Sigmoid colon (tissue), 7 donors: ENCODE results near the gene EZR. TPM values are rescaled to one million over a fixed set of nuclear protein-coding genes. Genes with fewer than 3 reads are reported as not detected.

Source experiments
- DNase-seq: peaks from one replicate; pipeline ENCODE4 v3.0.0-alpha.2; 2019
- H3K27ac ChIP-seq, 4 donors: fragments of 200-600 bp; sonication (generic); one replicate each; pipeline ENCODE4 v1.5.1; 2016 to 2019; ENCODE audit warnings: mild to moderate bottlenecking in 1 of 4
- H3K27me3 ChIP-seq, 3 donors: fragments of 200-600 bp; sonication (generic); one replicate each; pipeline ENCODE4 v1.5.1; 2019; ENCODE audit warnings: mild to moderate bottlenecking in 1 of 3
- H3K36me3 ChIP-seq, 4 donors: fragments of 200-600 bp; sonication (generic); one replicate each; pipeline ENCODE4 v1.5.1; 2016 to 2019
- H3K4me1 ChIP-seq, 4 donors: fragments of 200-600 bp; sonication (generic); one replicate each; pipeline ENCODE4 v1.5.1; 2017 to 2019
- H3K4me3 ChIP-seq, 4 donors: fragments of 200-600 bp; sonication (generic); one replicate each; pipeline ENCODE4 v1.5.1; 2017 to 2019; ENCODE audit warnings: mild to moderate bottlenecking in 2 of 4, moderate library complexity in 1 of 4
- H3K9me3 ChIP-seq, 4 donors: fragments of 200-600 bp in 3 of 4; sonication (generic) in 3 of 4; one replicate each; pipeline versions ENCODE4 v1.5.1 to v1.6.1; 2013 to 2019
- CTCF ChIP-seq, 4 experiments: fragments of 450-650 bp in 3 of 4; fragments of 200-600 bp in 1 of 4; IDR thresholded peaks; one replicate each; pipeline ENCODE4 v1.5.1; 2016 to 2019; ENCODE audit warnings: antibody characterized with exemption in 4 of 4, mild to moderate bottlenecking in 3 of 4, moderate library complexity in 2 of 4
- EP300 ChIP-seq, 4 donors: sonication (generic); formaldehyde crosslinking; IDR thresholded peaks; one replicate each; pipeline ENCODE4 v1.6.1; 2017; ENCODE audit warnings: antibody characterized with exemption in 4 of 4
- POLR2A ChIP-seq, 2 donors: fragments of 450-650 bp; IDR thresholded peaks; one replicate each; pipeline ENCODE4 v1.6.1; 2016; ENCODE audit warnings: antibody characterized with exemption in 2 of 2, mild to moderate bottlenecking in 2 of 2, moderate library complexity in 2 of 2
- POLR2AphosphoS5 ChIP-seq, 4 donors: sonication (generic); formaldehyde crosslinking; IDR thresholded peaks; one replicate each; pipeline ENCODE4 v1.6.1; 2017; ENCODE audit warnings: antibody characterized with exemption in 4 of 4
- WGBS, 2 donors: extraction: QIAGEN DNeasy Blood & Tissue Kit; methylation state at CpG; one replicate each; pipeline ENCODE4 v1.1.7; 2013; 5-methylcytosine and 5-hydroxymethylcytosine counted together
- intact Hi-C: fragments of 100-400 bp; cut with DNase I; formaldehyde crosslinking; loops from one replicate; pipeline ENCODE4 v1.15.1; 2023
- polyA plus RNA-seq, 3 donors: library from polyadenylated mRNA; stranded (reverse); fragments of 200-250 nt; gene quantifications; one replicate each; pipeline ENCODE4 v1.2.3, GENCODE V29; 2013
- total RNA-seq, 4 donors: library from RNA; depleted of rRNA; stranded (reverse); fragments of >200 nt; gene quantifications; one replicate each; pipeline ENCODE4 v1.1.0, GENCODE V29; 2016
- donor health status: healthy with polysubstance abuse.
- donor health status: Bipolar disorder and iron deficiency.
- donor health status: healthy.

The EZR gene
- total and polyA plus RNA-seq, 7 donors = 33.5 to 333 (median 46.0) TPM

GRCh38 chr6:158756977-158757752 is 62.0 kb downstream of the EZR start:
- intact Hi-C loops = no loop called here
- no peak for DNase-seq
- Histone ChIP-seq H3K4me1 (peaks cover 0 to 9% (median 6%) of the 10 kb centered on the region in 4 donors), H3K4me3 (no peak overlapping the region), H3K27me3 (no peaks in the 10 kb centered on the region), H3K36me3 (peaks cover 0 to 2% (median 0%) of the 10 kb centered on the region in 4 donors), H3K9me3 (no peaks in the 10 kb centered on the region), H3K27ac (no peak overlapping the region)
- no peak for TF ChIP-seq EP300 (IDR thresholded peaks at IDR 0.05)
- TF ChIP-seq CTCF (IDR thresholded peaks at IDR 0.05) = no peak
- TF ChIP-seq POLR2AphosphoS5 (IDR thresholded peaks at IDR 0.05) = no peak
- TF ChIP-seq POLR2A (IDR thresholded peaks at IDR 0.05) = no peak
- WGBS, 2 donors = 92 to 93% methylated on average over 25 of the region's 25 CpGs

GRCh38 chr6:158756126-158756525 is 63.0 kb downstream of the EZR start:
- Histone ChIP-seq H3K27ac (no peak overlapping the region), H3K27me3 (no peaks in the 10 kb centered on the region), H3K4me3 (no peak overlapping the region), H3K9me3 (no peaks in the 10 kb centered on the region), H3K36me3 (no peaks in the 10 kb centered on the region), H3K4me1 (peaks cover 0 to 12% (median 10%) of the 10 kb centered on the region in 4 donors)
- intact Hi-C loops = no loop called here
- WGBS, 2 donors = 90 to 92% methylated on average over 9 of the region's 9 CpGs
- DNase-seq = no peak
- TF ChIP-seq POLR2AphosphoS5 (IDR thresholded peaks at IDR 0.05) (no peak), EP300 (IDR thresholded peaks at IDR 0.05) (no peak), POLR2A (IDR thresholded peaks at IDR 0.05) (no peak), CTCF (IDR thresholded peaks at IDR 0.05) (no peak)

GRCh38 chr6:158755636-158756035 is 63.5 kb downstream of the EZR start:
- WGBS, 2 donors = 94 to 95% methylated on average over 13 of the region's 13 CpGs
- Histone ChIP-seq H3K27ac (no peak overlapping the region), H3K27me3 (no peaks in the 10 kb centered on the region), H3K36me3 (no peaks in the 10 kb centered on the region), H3K9me3 (no peaks in the 10 kb centered on the region), H3K4me1 (peaks cover 0 to 12% (median 10%) of the 10 kb centered on the region in 4 donors), H3K4me3 (no peak overlapping the region)
- TF ChIP-seq CTCF (IDR thresholded peaks at IDR 0.05) (no peak), POLR2AphosphoS5 (IDR thresholded peaks at IDR 0.05) (no peak), EP300 (IDR thresholded peaks at IDR 0.05) (no peak)
- intact Hi-C loops = no loop called here
- DNase-seq = no peak

GRCh38 chr6:158754738-158755137 is 64.4 kb downstream of the EZR start:
- TF ChIP-seq POLR2A (IDR thresholded peaks at IDR 0.05) = no peak
- TF ChIP-seq EP300 (IDR thresholded peaks at IDR 0.05) = no peak
- no peak for TF ChIP-seq POLR2AphosphoS5 (IDR thresholded peaks at IDR 0.05)
- TF ChIP-seq CTCF (IDR thresholded peaks at IDR 0.05) = no peak
- no peak overlapping the region for H3K4me3 ChIP-seq
- H3K27me3 ChIP-seq = no peaks in the 10 kb centered on the region
- no peaks in the 10 kb centered on the region for H3K9me3 ChIP-seq
- no peaks in the 10 kb centered on the region for H3K36me3 ChIP-seq
- WGBS, 2 donors = 55 to 90% methylated on average over 11 of the region's 11 CpGs
- intact Hi-C loops = loop anchor here (5.0 kb wide), 1 partner anchor 47 kb away; no protein-coding TSS in a partner anchor
- no peak for DNase-seq
- H3K4me1 ChIP-seq = peaks cover 0 to 12% (median 10%) of the 10 kb centered on the region in 4 donors
- H3K27ac ChIP-seq = no peak overlapping the region
